Stomach smooth muscle (tissue), 2 donors: ENCODE results near the gene ZC3H12C.

Experiments used
- H3K27ac ChIP-seq: one replicate; pipeline ENCODE4 v1.7.0; 2013; ENCODE audit warnings: mild to moderate bottlenecking, low read length, inconsistent platforms
- H3K27me3 ChIP-seq, 2 donors: one replicate each; pipeline ENCODE4 v1.7.0; 2013; ENCODE audit warnings: low read length in 2 of 2; ENCODE audit not compliant: insufficient read depth in 2 of 2, control insufficient read depth in 1 of 2
- H3K36me3 ChIP-seq, 2 donors: one replicate each; pipeline ENCODE4 v1.7.0; 2013; ENCODE audit warnings: low read length in 2 of 2; ENCODE audit not compliant: control insufficient read depth in 2 of 2, insufficient read depth in 2 of 2
- H3K4me1 ChIP-seq: one replicate; pipeline ENCODE4 v1.7.0; 2013; ENCODE audit warnings: low read length; ENCODE audit not compliant: control insufficient read depth, insufficient read depth
- H3K4me3 ChIP-seq, 2 donors: one replicate each; pipeline ENCODE4 v1.7.0; 2013; ENCODE audit warnings: low read length in 2 of 2
- H3K9ac ChIP-seq, 2 donors: one replicate each; pipeline ENCODE4 v1.7.0; 2013; ENCODE audit warnings: low read length in 2 of 2, mild to moderate bottlenecking in 1 of 2
- H3K9me3 ChIP-seq, 2 donors: one replicate each; pipeline ENCODE4 v1.7.0; 2013; ENCODE audit warnings: low read length in 2 of 2; ENCODE audit not compliant: control insufficient read depth in 2 of 2
- donor health status: healthy.
- donor health status: Pancreatic carcinoma.

Gene ZC3H12C

DNA sequence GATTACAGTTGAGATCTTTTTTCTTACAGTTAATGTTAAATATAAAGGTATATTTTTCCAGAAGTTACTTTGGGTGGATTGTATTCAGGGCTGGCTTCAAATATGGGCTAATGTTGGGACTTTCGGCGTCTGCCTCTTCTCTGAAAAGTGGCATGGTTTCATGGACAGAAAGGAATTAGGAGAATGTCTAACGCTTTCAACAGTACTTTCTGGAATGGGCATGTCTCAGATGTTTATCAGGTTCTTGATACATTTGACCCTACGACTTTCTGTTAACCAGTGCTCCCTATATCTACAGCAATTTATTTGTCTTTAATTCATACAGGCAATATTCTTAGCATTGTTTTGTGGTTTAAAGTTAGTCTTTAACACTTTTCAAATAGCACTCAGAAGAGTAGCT, 33.7 kb downstream of the ZC3H12C start:
- H3K9me3 ChIP-seq: no peaks in the 10 kb centered on the region
- no peak overlapping the region for H3K4me3 ChIP-seq
- H3K9ac ChIP-seq: no peak overlapping the region
- H3K36me3 ChIP-seq: no peaks in the 10 kb centered on the region
- no peaks in the 10 kb centered on the region for H3K27me3 ChIP-seq
- H3K4me1 ChIP-seq: no peaks in the 10 kb centered on the region
- no peak overlapping the region for H3K27ac ChIP-seq

DNA sequence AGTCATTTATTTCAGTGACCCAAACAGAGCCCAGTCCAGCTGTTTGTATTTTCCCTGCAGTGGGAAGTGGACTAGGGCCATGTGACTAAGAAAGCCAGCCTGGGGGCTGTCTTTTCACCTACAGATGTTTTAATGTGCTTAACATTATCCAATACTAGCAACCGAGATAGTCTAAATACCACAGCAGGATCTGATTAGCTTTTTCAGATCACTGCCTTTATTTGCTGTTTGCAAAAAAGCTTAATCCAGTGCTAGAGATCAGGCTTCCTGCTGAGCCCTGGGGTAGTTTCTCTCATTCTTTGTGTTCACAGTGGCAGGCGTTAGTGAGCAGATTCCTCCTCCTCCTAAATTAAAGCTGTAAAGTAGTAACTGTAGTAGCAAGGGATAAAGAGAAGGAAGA, 35.0 kb downstream of the ZC3H12C start:
- no peaks in the 10 kb centered on the region for H3K9me3 ChIP-seq
- H3K27ac ChIP-seq: no peak overlapping the region
- H3K4me1 ChIP-seq: no peaks in the 10 kb centered on the region
- H3K4me3 ChIP-seq: no peak overlapping the region
- H3K36me3 ChIP-seq: no peaks in the 10 kb centered on the region
- H3K27me3 ChIP-seq: no peaks in the 10 kb centered on the region
- no peak overlapping the region for H3K9ac ChIP-seq

DNA sequence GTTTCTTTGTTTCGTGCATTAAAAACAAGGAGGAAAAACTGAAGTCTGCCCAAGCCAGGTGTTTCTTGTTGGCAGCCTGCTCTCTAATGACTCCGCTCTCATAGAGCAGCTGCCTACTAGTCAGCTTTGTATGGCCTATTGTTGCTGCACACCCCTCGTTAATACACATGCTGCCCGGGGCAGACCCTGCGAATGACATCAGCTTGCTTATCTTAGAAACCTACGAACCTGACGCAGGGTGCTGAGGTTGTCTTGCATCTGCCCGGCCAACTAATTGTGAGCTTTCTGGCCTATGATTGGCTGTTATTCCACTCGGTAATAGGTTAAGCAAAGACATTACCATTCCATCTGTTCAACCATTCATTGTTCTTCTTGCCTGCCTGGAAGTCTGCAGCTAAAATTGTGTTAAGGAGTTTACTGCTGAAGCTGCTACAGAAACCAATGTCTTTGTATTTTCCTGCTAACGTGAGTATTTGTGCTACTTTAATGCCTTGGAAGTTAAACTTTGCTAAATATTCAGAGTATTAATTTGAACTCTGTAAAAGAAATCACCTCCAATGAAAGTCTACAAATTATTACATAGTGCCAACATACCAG, 37.5 kb downstream of the ZC3H12C start:
- Histone ChIP-seq H3K36me3 (no peaks in the 10 kb centered on the region), H3K27ac (no peak overlapping the region), H3K9me3 (no peaks in the 10 kb centered on the region), H3K4me1 (peaks cover 3% of the 10 kb centered on the region), H3K4me3 (no peak overlapping the region), H3K27me3 (no peaks in the 10 kb centered on the region), H3K9ac (no peak overlapping the region)

DNA sequence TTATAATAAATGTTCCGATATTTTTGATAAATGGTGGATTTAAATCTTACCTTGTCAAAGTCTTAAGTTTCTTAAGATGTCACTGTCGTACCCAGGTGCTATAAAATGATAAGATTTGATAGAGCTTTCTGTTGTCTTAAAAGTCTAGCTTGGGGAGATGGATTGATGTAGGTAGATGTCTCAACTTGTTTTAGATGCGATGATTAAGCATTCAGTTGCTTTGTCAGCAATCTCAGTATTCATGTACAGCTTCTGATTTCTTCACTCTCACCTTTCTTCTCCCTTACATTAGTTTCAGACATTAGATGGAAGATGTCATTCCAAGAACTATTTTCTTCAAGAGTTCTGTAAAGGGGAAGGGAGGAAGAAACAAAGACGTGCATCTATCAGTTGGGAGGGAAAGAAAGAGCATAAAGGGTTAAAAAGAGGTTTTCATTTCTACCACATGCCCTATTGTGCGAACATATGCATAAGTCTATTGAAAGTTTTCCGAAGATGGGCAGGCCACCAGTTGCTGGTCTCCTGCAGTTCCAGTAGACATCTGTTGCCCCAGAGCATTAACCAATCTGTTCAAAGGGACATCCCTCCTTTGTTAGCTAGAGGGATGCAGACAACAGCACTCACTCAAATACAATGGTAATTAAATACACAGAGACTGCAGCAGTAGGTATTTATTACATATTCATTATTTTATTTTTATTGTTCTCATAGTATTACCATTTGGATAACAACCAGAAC, 38.4 kb downstream of the ZC3H12C start:
- H3K27me3 ChIP-seq: no peaks in the 10 kb centered on the region
- no peak overlapping the region for H3K9ac ChIP-seq
- no peak overlapping the region for H3K27ac ChIP-seq
- no peaks in the 10 kb centered on the region for H3K9me3 ChIP-seq
- H3K4me1 ChIP-seq: peaks cover 3% of the 10 kb centered on the region
- H3K36me3 ChIP-seq: no peaks in the 10 kb centered on the region
- H3K4me3 ChIP-seq: no peak overlapping the region

DNA sequence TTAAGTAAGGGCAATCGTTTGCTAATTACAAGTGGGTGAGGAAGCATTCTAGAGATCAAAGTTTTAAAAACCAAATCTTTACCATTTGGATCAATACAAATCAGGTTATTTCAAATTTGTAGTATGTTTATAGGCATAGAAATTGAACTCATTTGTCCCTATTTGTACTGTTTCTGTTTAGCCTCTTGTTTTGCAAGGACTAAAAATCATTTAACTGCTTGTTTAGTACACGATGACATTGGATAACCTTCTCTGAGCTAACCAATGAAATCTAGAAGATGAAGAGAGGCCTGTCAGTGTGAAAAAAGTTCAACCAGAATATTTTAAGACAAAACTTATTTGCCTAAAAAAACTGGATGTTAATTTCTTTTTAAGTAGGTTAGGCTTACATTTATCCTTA, 40.0 kb downstream of the ZC3H12C start:
- no peak overlapping the region for H3K27ac ChIP-seq
- H3K9ac ChIP-seq: no peak overlapping the region
- no peaks in the 10 kb centered on the region for H3K27me3 ChIP-seq
- H3K4me1 ChIP-seq: peaks cover 3% of the 10 kb centered on the region
- H3K36me3 ChIP-seq: no peaks in the 10 kb centered on the region
- H3K9me3 ChIP-seq: no peaks in the 10 kb centered on the region
- H3K4me3 ChIP-seq: no peak overlapping the region

DNA sequence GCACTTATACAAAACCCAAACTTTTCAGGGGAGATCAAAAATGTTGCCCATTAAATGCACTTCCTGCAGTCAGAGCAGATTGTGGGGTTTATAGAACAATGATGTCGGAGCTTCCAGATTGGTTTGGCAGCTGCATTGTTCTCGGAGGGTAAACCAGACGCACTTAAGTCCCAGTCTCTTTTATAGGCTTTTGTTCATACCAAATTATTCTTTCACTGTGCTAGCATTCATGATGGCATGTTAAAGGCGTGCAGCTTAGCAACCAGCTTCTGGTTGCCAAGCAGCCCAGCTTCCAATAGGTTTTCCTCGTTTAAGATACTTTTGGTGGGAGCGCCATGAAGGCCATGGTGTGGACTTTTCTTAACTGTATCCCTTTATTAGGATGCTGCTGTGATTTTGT, 40.9 kb downstream of the ZC3H12C start:
- no peaks in the 10 kb centered on the region for H3K36me3 ChIP-seq
- no peak overlapping the region for H3K9ac ChIP-seq
- peaks cover 3% of the 10 kb centered on the region for H3K4me1 ChIP-seq
- H3K9me3 ChIP-seq: no peaks in the 10 kb centered on the region
- no peaks in the 10 kb centered on the region for H3K27me3 ChIP-seq
- no peak overlapping the region for H3K4me3 ChIP-seq
- H3K27ac ChIP-seq: no peak overlapping the region

DNA sequence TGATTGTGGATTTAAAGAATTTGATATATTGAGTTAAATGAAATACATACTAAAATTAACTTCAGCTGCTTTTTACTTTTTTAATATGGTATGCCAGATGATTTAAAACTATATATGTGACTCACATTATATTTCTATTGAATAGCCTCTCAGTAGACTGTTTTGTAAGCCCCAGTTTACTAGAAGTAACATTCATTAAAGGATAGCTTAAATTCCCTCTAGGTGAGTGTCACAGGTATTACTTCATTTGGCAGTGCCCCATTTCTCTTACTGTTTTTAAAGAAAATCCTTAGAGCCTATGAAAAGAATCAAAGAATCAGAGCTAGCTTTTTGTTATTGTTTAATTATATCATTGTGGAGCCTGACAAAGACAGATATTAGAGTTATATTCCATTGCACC, 48.6 kb downstream of the ZC3H12C start:
- Histone ChIP-seq H3K9ac (no peak overlapping the region), H3K27ac (no peak overlapping the region), H3K9me3 (no peaks in the 10 kb centered on the region), H3K36me3 (no peaks in the 10 kb centered on the region), H3K27me3 (no peaks in the 10 kb centered on the region), H3K4me3 (no peak overlapping the region), H3K4me1 (no peaks in the 10 kb centered on the region)

DNA sequence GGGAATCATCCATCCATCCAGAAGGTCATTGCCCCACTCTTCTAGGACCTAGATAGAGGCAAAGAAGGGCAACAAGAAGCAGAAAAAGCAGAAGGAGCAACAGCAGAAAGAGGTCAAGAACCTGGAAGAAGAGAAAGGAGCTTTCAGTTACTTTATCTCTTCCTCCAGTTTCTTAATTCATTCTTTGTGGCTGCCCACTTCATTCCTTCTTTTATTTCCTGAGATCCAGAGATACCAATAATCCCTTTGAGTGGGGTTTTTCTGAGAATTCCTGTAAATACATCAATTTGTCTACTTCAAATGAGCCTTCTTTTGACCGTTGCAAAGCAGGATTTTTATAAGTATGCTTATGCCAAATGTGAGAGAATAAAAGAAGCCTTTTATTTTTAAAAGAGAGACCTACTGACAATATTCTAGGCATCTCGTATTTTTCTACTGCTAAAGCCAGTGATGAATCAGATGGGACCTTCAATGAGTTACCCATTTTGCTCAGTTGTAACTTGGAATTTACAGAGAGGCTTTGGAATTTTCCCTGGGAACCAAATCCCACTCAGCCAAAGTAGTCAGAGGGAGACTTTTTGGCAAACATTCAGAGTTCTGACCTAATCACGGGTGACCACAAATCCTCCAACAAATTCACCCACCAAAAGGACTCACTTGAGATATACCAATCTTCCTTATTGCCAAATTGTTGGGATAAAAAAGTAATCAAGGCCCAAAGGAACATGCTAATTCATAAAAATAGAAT, 54.9 kb downstream of the ZC3H12C start:
- H3K36me3 ChIP-seq: no peaks in the 10 kb centered on the region
- H3K9ac ChIP-seq: no peak overlapping the region
- no peaks in the 10 kb centered on the region for H3K27me3 ChIP-seq
- H3K9me3 ChIP-seq: no peaks in the 10 kb centered on the region
- H3K4me3 ChIP-seq: no peak overlapping the region
- no peak overlapping the region for H3K27ac ChIP-seq
- H3K4me1 ChIP-seq: no peaks in the 10 kb centered on the region

DNA sequence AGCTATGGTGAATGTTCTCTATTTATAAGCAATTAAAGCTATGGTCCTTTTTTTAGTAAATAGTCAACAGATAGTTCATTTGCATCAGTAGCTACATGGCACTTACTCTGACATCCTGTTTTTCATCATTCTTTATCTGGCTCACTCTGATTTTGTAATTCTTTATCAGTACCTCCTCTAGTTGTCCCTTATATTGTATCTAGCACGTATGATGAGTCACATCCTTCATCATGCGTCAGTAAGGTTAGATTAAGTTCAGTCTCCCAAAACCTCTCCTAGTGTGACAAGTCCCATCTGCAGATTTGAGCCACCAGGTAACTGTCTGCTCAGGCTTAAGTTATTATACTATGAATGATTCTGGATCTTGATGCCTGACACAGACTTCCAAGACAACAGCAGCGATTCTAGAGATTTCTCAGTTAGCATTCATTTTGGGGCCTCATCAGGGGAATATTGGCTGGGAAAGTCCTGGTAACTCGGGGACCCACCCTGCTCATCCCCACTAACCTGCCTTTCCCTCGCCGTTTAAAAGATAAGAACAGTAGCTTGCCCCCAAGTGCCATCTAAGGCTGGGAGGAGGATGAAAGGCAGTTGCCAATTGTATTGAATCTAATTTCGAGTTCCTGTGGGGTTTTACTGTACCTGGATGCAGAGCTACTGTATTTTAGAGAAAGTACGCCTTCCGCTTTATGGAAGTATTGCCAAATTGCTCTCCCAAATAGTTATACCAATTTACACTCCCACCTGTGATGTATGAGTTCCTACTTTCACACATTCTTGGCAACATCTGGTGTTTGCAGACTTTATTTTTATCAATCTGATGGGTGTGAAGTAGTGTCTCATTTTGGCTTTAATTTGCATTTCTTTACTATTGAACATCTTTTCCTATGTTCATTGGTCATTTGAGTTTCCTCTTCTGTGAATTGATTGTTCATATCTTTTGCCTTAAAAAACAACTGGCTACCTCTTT, 55.9 kb downstream of the ZC3H12C start:
- H3K9ac ChIP-seq: no peak overlapping the region
- no peak overlapping the region for H3K27ac ChIP-seq
- H3K9me3 ChIP-seq: no peaks in the 10 kb centered on the region
- no peaks in the 10 kb centered on the region for H3K4me1 ChIP-seq
- no peaks in the 10 kb centered on the region for H3K36me3 ChIP-seq
- no peak overlapping the region for H3K4me3 ChIP-seq
- H3K27me3 ChIP-seq: no peaks in the 10 kb centered on the region

DNA sequence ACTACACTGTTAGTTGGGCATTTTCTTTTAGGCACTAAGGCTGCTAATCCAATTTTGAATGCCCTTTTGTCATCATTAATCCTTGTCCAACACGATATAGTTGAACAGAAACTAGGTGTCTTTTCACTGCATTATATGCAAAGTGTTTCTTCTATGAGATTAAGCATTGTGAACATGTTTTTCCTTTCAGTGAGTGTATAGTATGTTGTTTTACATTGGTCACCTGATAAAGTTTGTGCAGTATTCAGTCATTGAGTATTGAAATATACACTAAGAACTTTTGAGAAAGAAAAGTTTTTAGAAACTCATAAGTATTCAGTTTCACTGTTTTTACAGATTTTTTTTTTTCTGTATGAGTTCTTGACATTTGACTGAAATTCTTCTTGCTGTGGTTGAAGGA, 59.0 kb downstream of the ZC3H12C start:
- Histone ChIP-seq H3K4me1 (no peaks in the 10 kb centered on the region), H3K4me3 (no peak overlapping the region), H3K27ac (no peak overlapping the region), H3K36me3 (no peaks in the 10 kb centered on the region), H3K27me3 (no peaks in the 10 kb centered on the region), H3K9ac (no peak overlapping the region), H3K9me3 (no peaks in the 10 kb centered on the region)
